Measurements from ENCODE around the gene LHX4.

LHX4 gene

DNA sequence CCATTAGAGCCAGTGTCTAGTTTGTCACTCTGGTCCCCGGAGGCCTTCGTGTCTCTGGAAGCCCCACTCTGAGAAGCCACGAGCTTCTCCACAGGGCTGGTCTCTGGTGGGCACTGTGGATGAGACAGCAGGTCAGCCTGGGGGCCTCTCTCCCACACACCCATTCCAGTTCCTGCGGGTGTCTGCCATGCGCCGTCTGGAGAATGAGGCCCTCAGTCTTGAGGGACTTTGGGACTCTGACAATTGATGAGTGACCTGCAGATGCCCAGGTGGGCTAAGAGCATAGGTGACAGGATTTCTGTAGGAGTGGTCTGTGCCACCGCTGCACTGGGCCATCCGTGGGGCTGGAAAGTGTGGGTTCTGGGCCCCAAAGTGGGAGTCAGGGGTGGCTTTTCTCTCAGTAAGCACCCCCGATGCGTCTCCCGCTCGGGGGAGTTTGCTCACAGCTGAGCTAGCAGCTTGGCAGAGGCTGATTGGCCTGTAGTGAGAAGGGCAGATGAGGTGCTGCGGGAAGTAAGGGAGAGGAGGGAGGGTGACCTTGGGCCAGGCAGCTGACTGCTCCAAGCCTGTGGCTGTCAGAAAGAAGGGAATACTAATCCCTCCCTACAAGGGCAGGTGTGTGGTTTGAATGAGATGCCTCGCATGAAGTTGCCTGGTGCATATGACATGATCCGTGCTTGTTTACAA is 26.4 kb downstream of the LHX4 start:
- H3K9me3 ChIP-seq (ENCODE audit: control insufficient read depth in 5 of 5, low read length in 5 of 5): no peaks in the 10 kb centered on the region
- no peak overlapping the region for H3K9ac ChIP-seq (ENCODE audit: low read length in 5 of 5)
- peaks cover 0 to 3% (median 0%) of the 10 kb centered on the region in 5 donors for H3K4me1 ChIP-seq (ENCODE audit: control insufficient read depth in 5 of 5, insufficient read depth in 5 of 5, low read length in 5 of 5)
- no peak overlapping the region for H3K27ac ChIP-seq (ENCODE audit: low read depth, low read length)
- peaks cover 42 to 67% (median 46%) of the 10 kb centered on the region in 5 donors for H3K27me3 ChIP-seq (ENCODE audit: control insufficient read depth in 5 of 5, insufficient read depth in 4 of 5, low read length in 5 of 5)
- no peak overlapping the region for H3K4me3 ChIP-seq (ENCODE audit: low read depth in 1 of 5, low read length in 5 of 5)
- no peaks in the 10 kb centered on the region for H3K36me3 ChIP-seq (ENCODE audit: control insufficient read depth in 5 of 5, insufficient read depth in 5 of 5, low read length in 5 of 5)

DNA sequence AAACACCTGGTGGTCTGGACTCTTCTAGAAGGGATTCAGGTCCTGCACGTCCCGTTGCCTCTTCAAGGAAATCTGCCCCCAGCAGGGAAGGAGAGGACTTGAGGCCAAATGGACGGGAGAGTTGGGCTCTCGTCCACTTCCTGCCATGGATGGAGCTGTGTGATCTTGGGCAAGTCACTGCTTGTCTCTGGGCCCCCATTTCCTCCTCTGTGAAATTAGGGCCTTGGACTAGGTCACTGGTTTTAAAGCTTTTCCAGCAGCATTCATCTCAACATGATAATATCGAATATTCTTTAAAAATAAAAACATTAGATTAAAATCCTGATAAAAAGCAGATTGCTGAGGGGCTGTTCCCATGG is 26.9 kb downstream of the LHX4 start:
- Histone ChIP-seq H3K36me3 (ENCODE audit: control insufficient read depth in 5 of 5, insufficient read depth in 5 of 5, low read length in 5 of 5) (no peaks in the 10 kb centered on the region), H3K9ac (ENCODE audit: low read length in 5 of 5) (no peak overlapping the region), H3K27me3 (ENCODE audit: control insufficient read depth in 5 of 5, insufficient read depth in 4 of 5, low read length in 5 of 5) (peaks cover 42 to 62% (median 46%) of the 10 kb centered on the region in 5 donors)

DNA sequence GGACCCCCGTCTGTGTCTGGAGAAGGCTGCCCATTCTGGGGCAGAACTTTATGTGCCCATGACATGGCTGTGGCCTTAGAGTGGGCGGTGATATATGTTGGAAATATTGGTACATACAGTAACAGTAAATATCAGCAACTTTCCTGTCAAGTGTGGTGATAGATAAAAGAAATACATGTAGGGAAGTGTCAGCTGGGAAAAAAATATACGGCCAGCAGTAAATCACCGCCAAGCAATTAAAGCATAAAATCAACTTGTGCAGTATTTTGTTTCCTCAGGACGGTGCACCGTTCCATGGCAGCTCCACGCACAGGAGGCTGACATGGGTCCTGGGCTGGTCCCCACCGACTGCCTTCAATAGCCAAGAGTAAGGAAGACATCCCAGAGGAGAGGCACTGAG is 27.4 kb downstream of the LHX4 start:
- peaks cover 40 to 59% (median 46%) of the 10 kb centered on the region in 5 donors for H3K27me3 ChIP-seq (ENCODE audit: control insufficient read depth in 5 of 5, insufficient read depth in 4 of 5, low read length in 5 of 5)
- H3K4me1 ChIP-seq (ENCODE audit: control insufficient read depth in 5 of 5, insufficient read depth in 5 of 5, low read length in 5 of 5): peaks cover 0 to 9% (median 0%) of the 10 kb centered on the region in 5 donors
- no peak overlapping the region for H3K9ac ChIP-seq (ENCODE audit: low read length in 5 of 5)
- no peak overlapping the region for H3K4me3 ChIP-seq (ENCODE audit: low read depth in 1 of 5, low read length in 5 of 5)
- H3K9me3 ChIP-seq (ENCODE audit: control insufficient read depth in 5 of 5, low read length in 5 of 5): no peaks in the 10 kb centered on the region
- H3K36me3 ChIP-seq (ENCODE audit: control insufficient read depth in 5 of 5, insufficient read depth in 5 of 5, low read length in 5 of 5): no peaks in the 10 kb centered on the region
- no peak overlapping the region for H3K27ac ChIP-seq (ENCODE audit: low read depth, low read length)

More for the DNA sequence above, 26.9 kb downstream of the LHX4 start:
- H3K4me3 ChIP-seq (ENCODE audit: low read depth in 1 of 5, low read length in 5 of 5): no peak overlapping the region
- H3K9me3 ChIP-seq (ENCODE audit: control insufficient read depth in 5 of 5, low read length in 5 of 5): no peaks in the 10 kb centered on the region
- H3K27ac ChIP-seq (ENCODE audit: low read depth, low read length): no peak overlapping the region
- peaks cover 0 to 8% (median 0%) of the 10 kb centered on the region in 5 donors for H3K4me1 ChIP-seq (ENCODE audit: control insufficient read depth in 5 of 5, insufficient read depth in 5 of 5, low read length in 5 of 5)

DNA sequence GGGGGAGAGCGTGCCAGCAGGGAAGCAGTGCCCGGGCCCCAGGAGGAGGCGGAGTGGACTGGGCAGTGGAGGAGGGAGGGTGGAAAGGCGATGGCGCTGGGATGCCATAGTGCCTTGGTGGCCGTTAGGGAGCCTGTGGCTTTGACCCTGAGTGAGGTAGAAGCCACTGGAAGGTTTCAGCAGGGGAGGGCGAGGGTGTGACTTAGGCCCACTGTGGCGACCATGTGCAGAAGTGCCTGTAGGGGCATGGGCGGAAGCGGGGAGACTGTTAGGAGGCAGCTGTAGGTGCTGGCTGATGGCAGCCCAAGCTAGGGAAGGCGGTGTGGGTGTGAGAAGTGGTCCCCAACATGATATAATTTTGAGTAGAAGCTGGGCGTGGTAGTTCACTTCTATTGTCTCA is 28.2 kb downstream of the LHX4 start:
- H3K9ac ChIP-seq (ENCODE audit: low read length in 5 of 5): no peak overlapping the region

DNA sequence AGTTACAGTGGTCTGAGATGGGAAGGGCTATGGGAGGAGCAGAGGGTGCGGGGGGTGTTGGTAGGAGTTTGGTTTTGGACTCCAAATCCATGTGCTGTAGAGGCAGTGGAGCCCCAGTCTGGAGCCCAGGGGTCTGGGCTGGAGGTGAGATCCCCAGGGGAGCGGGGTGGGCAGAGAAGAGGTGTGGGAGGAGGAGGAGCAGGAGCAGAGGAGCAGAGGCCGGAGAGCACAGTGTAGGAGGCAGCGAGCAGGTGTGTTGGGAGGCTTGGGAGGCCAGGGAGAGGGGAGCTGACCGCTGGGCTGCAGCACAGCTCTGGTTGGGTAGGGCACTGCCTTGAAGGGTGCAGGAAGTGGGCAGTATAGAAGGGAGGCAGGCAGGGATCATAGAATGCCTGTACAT is 28.9 kb downstream of the LHX4 start:
- Histone ChIP-seq H3K4me3 (ENCODE audit: low read depth in 1 of 5, low read length in 5 of 5) (no peak overlapping the region), H3K9me3 (ENCODE audit: control insufficient read depth in 5 of 5, low read length in 5 of 5) (no peaks in the 10 kb centered on the region), H3K27me3 (ENCODE audit: control insufficient read depth in 5 of 5, insufficient read depth in 4 of 5, low read length in 5 of 5) (peaks cover 43 to 59% (median 48%) of the 10 kb centered on the region in 5 donors), H3K27ac (ENCODE audit: low read depth, low read length) (no peak overlapping the region), H3K36me3 (ENCODE audit: control insufficient read depth in 5 of 5, insufficient read depth in 5 of 5, low read length in 5 of 5) (no peaks in the 10 kb centered on the region), H3K9ac (ENCODE audit: low read length in 5 of 5) (no peak overlapping the region), H3K4me1 (ENCODE audit: control insufficient read depth in 5 of 5, insufficient read depth in 5 of 5, low read length in 5 of 5) (peaks cover 0 to 9% (median 2%) of the 10 kb centered on the region in 5 donors)

More for the DNA sequence above, 28.2 kb downstream of the LHX4 start:
- peaks cover 0 to 9% (median 2%) of the 10 kb centered on the region in 5 donors for H3K4me1 ChIP-seq (ENCODE audit: control insufficient read depth in 5 of 5, insufficient read depth in 5 of 5, low read length in 5 of 5)
- H3K27me3 ChIP-seq (ENCODE audit: control insufficient read depth in 5 of 5, insufficient read depth in 4 of 5, low read length in 5 of 5): peaks cover 47 to 64% (median 50%) of the 10 kb centered on the region in 5 donors
- no peak overlapping the region for H3K27ac ChIP-seq (ENCODE audit: low read depth, low read length)
- no peak overlapping the region for H3K4me3 ChIP-seq (ENCODE audit: low read depth in 1 of 5, low read length in 5 of 5)
- no peaks in the 10 kb centered on the region for H3K36me3 ChIP-seq (ENCODE audit: control insufficient read depth in 5 of 5, insufficient read depth in 5 of 5, low read length in 5 of 5)
- no peaks in the 10 kb centered on the region for H3K9me3 ChIP-seq (ENCODE audit: control insufficient read depth in 5 of 5, low read length in 5 of 5)

DNA sequence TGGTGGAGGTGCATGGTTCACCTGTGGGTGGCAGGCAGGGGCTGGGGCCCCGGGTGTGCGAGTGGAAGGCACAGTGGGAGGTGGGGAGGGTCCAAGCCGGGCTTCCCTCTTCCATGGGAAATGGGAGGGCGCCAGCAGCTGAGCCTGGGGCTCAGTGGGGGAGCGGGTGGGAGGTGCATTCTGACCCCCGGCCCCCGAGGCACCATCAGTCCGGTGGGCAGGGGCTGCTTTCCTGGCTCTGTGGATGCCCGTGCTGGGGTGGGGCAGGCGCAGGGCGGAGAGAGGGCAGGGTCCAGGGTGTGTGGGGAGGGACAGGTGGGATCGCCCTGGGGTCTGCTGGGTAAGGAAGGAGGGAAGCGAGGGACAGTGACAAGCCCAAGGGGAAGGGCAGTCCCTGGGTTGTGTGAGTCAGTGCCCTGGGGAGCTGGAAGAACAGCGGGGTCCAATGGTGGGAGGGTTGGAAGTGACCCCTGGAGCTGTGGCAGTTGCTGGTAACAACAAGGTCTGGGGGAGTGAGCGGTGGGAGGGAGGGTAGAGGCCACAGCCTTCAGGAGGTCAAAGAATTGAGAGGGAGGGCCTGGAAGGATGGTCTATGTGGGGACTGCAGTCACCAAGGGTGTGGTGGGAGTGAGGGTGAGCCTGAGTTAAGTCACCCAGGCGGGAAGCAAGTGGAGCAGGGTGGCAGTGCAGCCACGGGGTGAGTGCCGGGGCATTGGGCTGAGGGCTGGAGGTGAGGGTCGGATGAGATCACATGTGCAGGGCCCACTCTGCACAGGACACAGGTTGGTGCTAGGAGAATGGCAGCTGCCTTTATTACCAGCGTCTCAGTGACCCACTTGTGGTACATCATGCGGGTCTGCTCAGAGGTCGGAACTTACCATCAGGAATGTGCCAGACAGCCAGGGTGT is 29.6 kb downstream of the LHX4 start:
- Histone ChIP-seq H3K27me3 (ENCODE audit: control insufficient read depth in 5 of 5, insufficient read depth in 4 of 5, low read length in 5 of 5) (peaks cover 39 to 58% (median 45%) of the 10 kb centered on the region in 5 donors), H3K4me1 (ENCODE audit: control insufficient read depth in 5 of 5, insufficient read depth in 5 of 5, low read length in 5 of 5) (peaks cover 0 to 9% (median 2%) of the 10 kb centered on the region in 5 donors), H3K27ac (ENCODE audit: low read depth, low read length) (no peak overlapping the region), H3K9me3 (ENCODE audit: control insufficient read depth in 5 of 5, low read length in 5 of 5) (no peaks in the 10 kb centered on the region), H3K9ac (ENCODE audit: low read length in 5 of 5) (no peak overlapping the region), H3K36me3 (ENCODE audit: control insufficient read depth in 5 of 5, insufficient read depth in 5 of 5, low read length in 5 of 5) (no peaks in the 10 kb centered on the region), H3K4me3 (ENCODE audit: low read depth in 1 of 5, low read length in 5 of 5) (no peak overlapping the region)

- H3K9me3 ChIP-seq (ENCODE audit: control insufficient read depth in 5 of 5, low read length in 5 of 5): no peaks in the 10 kb centered on the region
- no peak overlapping the region for H3K9ac ChIP-seq (ENCODE audit: low read length in 5 of 5)
- H3K27me3 ChIP-seq (ENCODE audit: control insufficient read depth in 5 of 5, insufficient read depth in 4 of 5, low read length in 5 of 5): peaks cover 36 to 58% (median 41%) of the 10 kb centered on the region in 5 donors
- H3K27ac ChIP-seq (ENCODE audit: low read depth, low read length): no peak overlapping the region
- H3K36me3 ChIP-seq (ENCODE audit: control insufficient read depth in 5 of 5, insufficient read depth in 5 of 5, low read length in 5 of 5): no peaks in the 10 kb centered on the region
- no peak overlapping the region for H3K4me3 ChIP-seq (ENCODE audit: low read depth in 1 of 5, low read length in 5 of 5)
- H3K4me1 ChIP-seq (ENCODE audit: control insufficient read depth in 5 of 5, insufficient read depth in 5 of 5, low read length in 5 of 5): peaks cover 0 to 9% (median 2%) of the 10 kb centered on the region in 5 donors
These were observed 30.5 kb downstream of the LHX4 start for GRCh38 chr1:180260541-180260940.

DNA sequence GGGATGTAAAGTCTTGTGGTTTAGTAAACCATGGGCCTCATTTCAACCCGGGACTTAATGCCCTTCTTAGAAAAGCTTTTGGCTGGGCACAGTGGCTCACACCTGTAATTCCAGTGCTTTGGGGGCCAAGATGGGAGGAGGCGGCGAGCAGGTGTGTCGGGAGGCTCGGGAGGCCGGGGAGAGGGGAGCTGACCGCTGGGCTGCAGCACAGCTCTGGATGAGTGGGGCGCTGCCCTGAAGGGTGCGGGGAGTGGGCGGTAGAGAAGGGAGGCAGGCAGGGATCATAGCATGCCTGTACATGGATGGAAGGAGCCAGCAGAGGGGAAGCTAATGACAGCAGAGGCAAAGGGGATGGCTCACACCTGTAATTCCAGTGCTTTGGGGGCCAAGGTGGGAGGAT is 31.0 kb downstream of the LHX4 start:
- Histone ChIP-seq H3K27me3 (ENCODE audit: control insufficient read depth in 5 of 5, insufficient read depth in 4 of 5, low read length in 5 of 5) (peaks cover 32 to 58% (median 40%) of the 10 kb centered on the region in 5 donors), H3K27ac (ENCODE audit: low read depth, low read length) (no peak overlapping the region), H3K4me1 (ENCODE audit: control insufficient read depth in 5 of 5, insufficient read depth in 5 of 5, low read length in 5 of 5) (peaks cover 0 to 7% (median 2%) of the 10 kb centered on the region in 5 donors), H3K9ac (ENCODE audit: low read length in 5 of 5) (no peak overlapping the region), H3K9me3 (ENCODE audit: control insufficient read depth in 5 of 5, low read length in 5 of 5) (no peaks in the 10 kb centered on the region), H3K4me3 (ENCODE audit: low read depth in 1 of 5, low read length in 5 of 5) (no peak overlapping the region), H3K36me3 (ENCODE audit: control insufficient read depth in 5 of 5, insufficient read depth in 5 of 5, low read length in 5 of 5) (no peaks in the 10 kb centered on the region)

DNA sequence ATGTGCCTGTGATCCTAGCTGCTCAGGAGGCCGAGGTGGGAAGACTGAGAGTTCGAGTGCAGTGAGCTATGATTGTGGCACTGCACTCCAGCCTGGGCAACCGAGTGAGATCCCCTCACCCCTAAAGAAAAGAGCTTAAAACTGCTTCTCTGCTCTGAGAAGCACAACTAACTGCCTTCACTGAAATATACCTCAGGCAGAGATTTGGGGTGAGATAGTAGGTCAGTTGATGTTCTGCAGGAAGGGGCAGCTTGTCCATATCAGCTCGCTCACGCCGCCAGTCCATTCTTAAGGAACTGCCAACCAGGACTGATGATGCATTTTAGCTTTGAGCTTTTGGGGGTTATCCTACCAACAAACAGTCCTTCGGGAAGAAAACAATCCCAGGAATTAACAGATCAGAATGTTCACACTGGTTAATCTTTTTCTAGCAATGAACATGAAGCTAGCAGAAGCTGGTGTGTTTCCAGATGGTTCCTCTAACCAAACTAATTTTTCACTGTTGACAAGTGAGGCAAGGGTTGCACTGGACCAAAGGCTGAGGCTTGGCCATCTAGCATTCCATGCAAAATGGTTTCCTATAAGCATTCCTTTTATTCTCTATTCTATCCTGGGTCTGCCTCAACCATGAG is 31.6 kb downstream of the LHX4 start:
- Histone ChIP-seq H3K9ac (ENCODE audit: low read length in 5 of 5) (no peak overlapping the region), H3K4me3 (ENCODE audit: low read depth in 1 of 5, low read length in 5 of 5) (no peak overlapping the region), H3K9me3 (ENCODE audit: control insufficient read depth in 5 of 5, low read length in 5 of 5) (no peaks in the 10 kb centered on the region), H3K27ac (ENCODE audit: low read depth, low read length) (no peak overlapping the region), H3K4me1 (ENCODE audit: control insufficient read depth in 5 of 5, insufficient read depth in 5 of 5, low read length in 5 of 5) (peaks cover 0 to 7% (median 2%) of the 10 kb centered on the region in 5 donors), H3K27me3 (ENCODE audit: control insufficient read depth in 5 of 5, insufficient read depth in 4 of 5, low read length in 5 of 5) (peaks cover 27 to 52% (median 35%) of the 10 kb centered on the region in 5 donors), H3K36me3 (ENCODE audit: control insufficient read depth in 5 of 5, insufficient read depth in 5 of 5, low read length in 5 of 5) (no peaks in the 10 kb centered on the region)
